NCI-H2107 treated with DMSO at 0.1 percent for 48 hours (cell line): Measurements from ENCODE around the gene PLAAT2.
A peak's percentile ranks its signal among the peaks of the same experiment; 100 is the strongest.
"Not testable (repeated sequence)": the region's sequence is repeated elsewhere in the genome, so short reads cannot be mapped to it uniquely, and the experiment has no call there.

Source experiments
- DNase-seq: peaks from one replicate; lab custom pipeline; 2025; ENCODE audit not compliant: unreplicated experiment; lab: John Stamatoyannopoulos, UW

PLAAT2 gene

DNA sequence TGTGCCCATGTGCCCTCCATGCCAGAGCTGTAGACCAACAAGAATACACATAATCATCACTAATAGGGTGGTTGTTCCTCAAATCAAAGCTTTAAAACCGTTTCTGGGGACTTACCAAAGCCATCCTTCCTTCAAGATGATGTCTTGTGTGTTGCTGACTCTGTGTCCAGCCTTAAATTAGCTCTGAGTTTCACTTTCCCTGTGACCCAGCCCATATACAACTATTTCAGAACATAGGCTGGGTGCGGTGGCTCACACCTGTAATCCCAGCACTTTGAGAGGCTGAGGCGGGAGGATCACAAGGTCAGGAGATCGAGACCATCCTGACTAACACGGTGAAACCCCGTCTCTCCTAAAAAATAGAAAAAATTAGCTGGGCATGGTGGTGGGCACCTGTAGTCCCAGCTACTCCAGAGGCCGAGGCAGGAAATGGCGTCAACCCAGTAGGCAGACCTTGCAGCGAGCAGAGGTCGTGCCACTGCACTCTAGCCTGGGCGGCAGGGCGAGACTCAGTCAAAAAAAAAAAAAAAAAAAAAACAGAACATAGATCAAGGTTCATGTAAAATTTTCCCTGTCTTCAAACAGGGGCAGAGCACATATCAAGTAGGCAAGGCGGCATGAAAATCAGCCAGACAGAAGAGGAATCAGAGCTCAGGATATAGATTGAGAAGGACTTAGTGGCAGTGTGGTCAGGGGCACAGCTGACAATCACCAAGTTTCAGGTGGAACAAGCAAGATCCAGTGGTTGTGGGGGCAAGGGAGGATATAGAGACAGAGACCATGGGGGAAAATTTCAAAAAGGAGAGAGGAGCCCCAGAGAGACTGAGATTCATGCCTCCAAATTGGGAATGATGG lies at the start of gene PLAAT2:
Gene PLAAT2, minus strand, starts transcription at position 179 of the 855 bp plus-strand sequence. Its CDS starts 55 bp downstream, at position 124.
- DNase-seq = no peak

GRCh38 chr11:63612181-63612580 lies 49.0 kb upstream of the PLAAT2 start:
- no peak for DNase-seq

- no peak for DNase-seq
Observed at GRCh38 chr11:63611395-63611747, 48.2 kb upstream of the PLAAT2 start.

DNA sequence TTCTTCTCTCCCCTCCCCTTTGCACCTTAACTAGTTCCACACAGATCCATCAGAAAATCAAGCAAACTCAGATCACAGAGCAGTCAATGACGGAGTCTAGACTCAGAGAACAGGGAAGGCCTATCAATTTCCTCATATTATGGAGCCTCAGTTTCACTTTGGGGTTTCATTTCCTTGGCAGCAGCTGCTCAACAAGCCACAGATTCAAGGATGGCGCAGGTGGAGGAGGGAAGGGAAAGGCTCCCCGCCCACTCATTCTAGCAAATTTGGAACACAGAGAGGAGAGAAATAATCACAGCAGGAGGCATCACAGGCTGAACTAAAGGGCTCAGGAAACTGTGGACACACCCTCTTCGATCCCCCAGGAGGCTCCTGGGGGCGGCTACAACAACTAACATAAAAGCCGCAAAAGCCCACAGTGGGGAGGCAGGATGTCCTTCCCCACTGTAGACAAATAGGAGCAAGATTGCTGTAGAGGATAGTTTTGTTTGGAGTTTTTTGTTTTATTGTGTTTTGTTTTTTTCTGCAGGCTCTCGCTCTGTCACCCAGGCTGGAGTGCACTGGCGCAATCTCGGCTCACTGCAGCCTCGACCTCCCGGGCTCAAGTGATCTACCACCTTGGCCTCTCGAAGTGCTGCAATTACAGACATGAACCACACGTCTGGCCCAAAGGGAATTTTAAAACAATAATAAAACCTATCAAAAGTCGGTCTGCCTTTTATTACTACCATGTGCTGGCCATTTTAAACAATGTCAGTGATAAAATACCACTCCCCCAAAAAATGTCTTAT lies 47.6 kb upstream of the PLAAT2 start:
- peak; percentile 65 for DNase-seq

- DNase-seq = no peak
Observed at GRCh38 chr11:63609971-63610580, 46.9 kb upstream of the PLAAT2 start.

GRCh38 chr11:63609536-63609935 lies 46.4 kb upstream of the PLAAT2 start:
- no peak for DNase-seq

- no peak for DNase-seq
Observed at GRCh38 chr11:63608353-63609345, 45.5 kb upstream of the PLAAT2 start.

- no peak for DNase-seq
Observed at GRCh38 chr11:63603180-63603518, 40.0 kb upstream of the PLAAT2 start.

DNA sequence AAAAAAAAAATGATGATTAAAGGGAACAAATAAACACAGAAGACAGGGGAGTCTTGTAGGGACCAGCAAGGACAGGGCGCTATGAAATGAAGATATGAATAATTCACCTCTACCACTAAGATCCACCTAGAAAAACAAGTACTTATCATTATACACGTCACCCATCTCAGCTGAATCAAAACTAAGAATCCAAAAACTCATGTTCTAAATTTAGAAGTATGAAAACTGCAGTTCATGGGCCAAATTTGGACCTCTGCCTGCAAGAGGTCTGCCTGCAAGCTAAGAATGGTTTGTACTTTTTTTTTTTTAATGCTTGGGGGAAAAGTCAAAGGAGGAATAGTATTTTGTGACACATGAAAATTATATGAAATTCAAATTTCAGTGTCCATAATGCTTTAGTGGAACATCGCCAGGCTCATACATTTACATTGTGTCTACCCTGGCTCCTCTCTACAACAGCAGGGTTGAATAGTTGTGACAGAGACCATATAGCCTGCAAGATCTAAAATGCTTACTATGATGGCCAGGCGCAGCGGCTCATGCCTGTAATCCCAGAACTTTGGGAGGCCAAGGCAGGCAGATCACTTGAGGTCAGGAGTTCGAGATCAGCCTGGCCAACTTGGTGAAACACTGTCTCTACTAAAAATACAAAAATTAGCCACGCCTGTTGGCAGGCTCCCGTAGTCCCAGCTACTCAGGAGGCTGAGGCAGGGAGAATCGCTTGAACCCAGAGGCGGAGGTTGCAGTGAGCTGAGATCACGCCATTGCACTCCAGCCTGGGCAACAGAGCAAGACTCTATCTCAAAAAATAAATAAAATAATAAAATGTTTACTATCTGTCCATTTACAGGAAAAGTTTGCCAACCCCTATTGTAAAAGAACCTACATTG lies 39.4 kb upstream of the PLAAT2 start:
- DNase-seq = not testable (repeated sequence)

DNA sequence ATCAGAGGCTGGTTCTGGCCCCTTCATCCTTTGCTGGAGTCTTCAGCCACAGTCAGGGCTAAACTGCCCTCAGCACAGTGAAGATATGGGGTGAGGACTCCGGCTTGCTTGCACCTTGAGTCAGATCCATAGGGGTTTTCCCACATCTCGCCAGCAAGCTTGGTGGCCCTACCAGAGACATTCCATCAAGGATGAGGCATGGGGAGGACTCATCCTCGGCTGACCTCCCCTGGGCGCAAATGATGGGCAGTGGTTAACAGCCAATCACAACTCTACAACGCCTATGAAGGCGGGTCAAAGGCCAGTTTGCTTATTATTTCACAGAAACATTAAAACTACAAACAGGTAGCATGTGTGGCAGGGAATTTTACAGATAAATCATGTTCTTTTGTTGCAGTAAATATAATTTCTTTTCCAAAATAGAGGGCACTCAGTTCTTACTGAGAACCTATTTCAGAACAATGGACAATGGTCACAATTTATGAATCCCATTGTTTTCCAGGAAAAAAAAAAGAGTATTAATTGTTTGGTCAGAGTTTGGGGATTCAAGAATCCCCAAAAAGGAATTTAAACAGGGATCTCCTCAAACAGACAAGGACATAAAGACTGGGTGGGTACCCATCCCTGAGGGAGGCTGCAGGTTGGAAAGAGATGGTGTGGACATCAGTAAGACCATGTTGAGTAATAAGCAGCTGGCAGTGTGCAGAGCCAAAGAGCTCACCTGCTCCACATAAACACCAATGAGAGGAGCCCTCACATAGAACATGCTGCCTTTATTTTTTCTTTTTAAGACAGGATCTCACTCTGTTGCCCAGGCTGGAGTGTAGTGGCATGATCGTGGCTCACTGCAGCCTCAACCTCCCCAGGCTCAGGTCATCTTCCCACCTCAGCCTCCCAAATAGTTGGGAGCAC lies 36.3 kb upstream of the PLAAT2 start:
- no peak for DNase-seq

DNA sequence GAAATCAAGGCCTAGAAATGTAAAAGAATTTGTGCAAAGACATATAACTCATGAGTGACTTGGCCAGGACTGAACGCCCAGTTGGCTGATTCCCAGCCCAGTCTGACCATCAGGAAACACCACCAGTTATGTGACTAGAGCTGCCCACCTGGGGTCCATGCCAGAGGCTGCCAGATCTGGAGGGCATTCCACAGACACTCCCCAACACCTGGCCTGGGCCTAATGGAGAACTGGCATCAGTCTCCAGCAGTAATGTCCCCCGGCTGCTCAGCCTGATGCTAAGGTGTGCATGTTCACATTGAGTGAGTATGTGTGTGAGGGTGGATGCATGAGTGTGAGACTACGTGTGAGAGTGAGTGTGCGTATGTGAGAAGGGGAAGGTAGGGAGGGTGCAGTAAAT lies 35.4 kb upstream of the PLAAT2 start:
- no peak for DNase-seq

DNA sequence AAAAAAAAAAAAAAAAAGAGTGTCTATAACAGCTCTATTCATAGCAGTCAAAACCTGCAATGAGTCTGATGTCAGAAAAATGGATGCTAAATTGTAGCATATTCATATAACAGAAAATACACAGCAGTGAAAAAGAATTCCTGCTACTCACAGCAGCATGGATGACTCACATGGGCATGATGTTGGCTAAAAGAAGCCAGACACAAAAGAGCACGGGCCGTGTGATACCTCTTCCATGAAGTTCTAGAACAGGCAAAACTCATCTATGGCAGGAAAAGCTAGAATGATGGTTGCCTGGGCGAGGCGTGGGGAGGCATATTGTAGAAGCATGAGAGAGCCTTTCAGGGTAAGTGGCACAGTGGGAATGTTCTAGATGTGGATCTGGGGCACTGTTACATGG lies 32.1 kb upstream of the PLAAT2 start:
- DNase-seq = no peak

- peak; percentile 21 for DNase-seq
Observed at GRCh38 chr11:63592975-63593395, 29.8 kb upstream of the PLAAT2 start.

GRCh38 chr11:63590024-63590788 lies 27.0 kb upstream of the PLAAT2 start:
- DNase-seq = no peak

DNA sequence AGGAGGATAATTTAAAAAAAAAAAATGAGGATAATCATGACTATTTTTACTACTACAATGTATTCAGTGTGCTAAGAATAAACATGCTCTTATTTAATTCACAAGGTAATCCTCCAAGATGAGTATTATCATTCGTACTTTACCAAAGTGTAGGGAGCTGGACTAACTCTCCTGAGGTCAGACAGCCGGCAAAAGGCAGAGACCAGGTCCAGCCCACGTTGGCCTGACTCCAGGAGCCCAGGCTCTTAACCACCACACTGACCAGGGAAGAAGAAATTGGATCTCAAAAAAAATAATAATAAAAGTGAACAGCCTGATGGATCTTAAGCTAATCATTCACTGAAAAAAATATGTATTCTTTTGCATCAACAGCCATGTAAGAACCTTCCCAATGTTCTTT lies 25.8 kb upstream of the PLAAT2 start:
- no peak for DNase-seq

- no peak for DNase-seq
Observed at GRCh38 chr11:63586451-63587166, 23.4 kb upstream of the PLAAT2 start.

DNA sequence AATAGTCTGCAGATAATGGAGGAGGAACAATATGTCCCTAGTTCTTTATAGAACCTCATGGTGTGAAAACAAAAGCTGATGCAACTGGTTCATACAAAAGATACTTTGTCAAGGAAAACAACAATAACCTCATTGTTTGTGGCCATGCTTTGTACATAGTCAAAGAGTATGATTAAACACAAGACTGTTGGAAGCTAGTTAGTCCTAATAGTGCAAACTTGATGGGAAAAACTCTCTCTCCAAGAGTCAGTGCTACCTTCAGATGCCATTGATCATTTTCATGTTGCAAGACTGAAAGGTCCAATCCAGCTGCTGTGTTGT lies 20.1 kb upstream of the PLAAT2 start:
- no peak for DNase-seq
